ENCODE results near the gene TAF11L6.

- no peak for TF ChIP-seq CHD1 (IDR thresholded peaks at IDR 0.05; ENCODE audit: low read depth, low read length)
- TF ChIP-seq CTCF (IDR thresholded peaks at IDR 0.05; ENCODE audit: control extremely low read depth in 1 of 3, insufficient read depth in 1 of 3, low read depth in 1 of 3, low read length in 3 of 3), result no peak
- no peak for TF ChIP-seq EP300 (IDR thresholded peaks at IDR 0.05; ENCODE audit: borderline replicate concordance in 1 of 2, low read depth in 2 of 2, low read length in 2 of 2)
- TF ChIP-seq POLR2A (IDR thresholded peaks at IDR 0.05; ENCODE audit: control extremely low read depth in 1 of 2, low read depth in 2 of 2, low read length in 2 of 2), result no peak
Measured at GRCh38 chr5:17487174-17487512, 41.3 kb upstream of the TAF11L6 start.
